HG03103 (cell line): Measurements from ENCODE around the gene HMCN2.

Experiments
- ATAC-seq: cut with Tn5 transposase; IDR thresholded peaks from one replicate; pipeline ENCODE4 v1.9.1; 2021; ENCODE audit warnings: low read depth; ENCODE audit not compliant: unreplicated experiment

The HMCN2 gene

DNA sequence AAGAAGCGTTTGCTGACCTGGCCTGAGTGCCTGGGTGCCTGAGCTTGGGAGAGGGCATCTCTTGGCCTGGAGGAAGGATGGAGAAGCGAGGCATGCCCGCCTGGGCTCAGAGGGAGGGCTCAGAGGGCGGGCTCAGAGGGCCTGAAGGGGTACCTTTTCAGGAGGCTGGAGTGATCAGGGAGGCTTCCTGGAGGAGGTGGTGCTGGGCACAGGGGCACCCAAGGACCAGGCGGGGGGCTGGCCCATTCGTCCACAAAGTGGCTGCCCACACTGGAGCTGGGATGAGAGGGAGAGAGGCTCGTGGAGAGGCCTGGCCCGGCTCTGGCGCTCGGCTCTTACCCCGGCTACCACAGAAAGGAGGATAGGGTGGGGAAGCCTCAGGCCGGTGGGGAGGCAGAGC lies 212.0 kb downstream of the HMCN2 start:
- ATAC-seq, result no peak

DNA sequence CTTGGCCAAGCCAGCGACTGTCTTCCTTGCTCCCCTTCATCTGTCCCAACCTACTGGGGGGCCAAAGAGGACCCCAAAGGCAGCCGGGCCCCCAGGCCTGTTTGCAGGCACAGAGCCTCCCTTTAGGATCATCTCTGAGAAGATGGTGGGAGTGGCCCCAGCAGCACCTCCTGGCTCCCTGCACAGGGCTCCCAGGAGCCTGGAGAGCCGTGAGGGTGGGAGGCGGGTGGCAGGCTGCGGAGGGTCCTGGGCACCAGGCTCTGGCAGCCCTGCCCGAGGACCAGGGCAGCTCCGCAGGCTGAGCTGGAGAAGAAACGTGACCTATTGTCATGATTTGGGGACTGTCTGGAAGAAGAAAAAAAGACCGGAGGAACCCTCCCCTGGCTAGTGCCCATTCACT lies 212.6 kb downstream of the HMCN2 start:
- no peak for ATAC-seq

DNA sequence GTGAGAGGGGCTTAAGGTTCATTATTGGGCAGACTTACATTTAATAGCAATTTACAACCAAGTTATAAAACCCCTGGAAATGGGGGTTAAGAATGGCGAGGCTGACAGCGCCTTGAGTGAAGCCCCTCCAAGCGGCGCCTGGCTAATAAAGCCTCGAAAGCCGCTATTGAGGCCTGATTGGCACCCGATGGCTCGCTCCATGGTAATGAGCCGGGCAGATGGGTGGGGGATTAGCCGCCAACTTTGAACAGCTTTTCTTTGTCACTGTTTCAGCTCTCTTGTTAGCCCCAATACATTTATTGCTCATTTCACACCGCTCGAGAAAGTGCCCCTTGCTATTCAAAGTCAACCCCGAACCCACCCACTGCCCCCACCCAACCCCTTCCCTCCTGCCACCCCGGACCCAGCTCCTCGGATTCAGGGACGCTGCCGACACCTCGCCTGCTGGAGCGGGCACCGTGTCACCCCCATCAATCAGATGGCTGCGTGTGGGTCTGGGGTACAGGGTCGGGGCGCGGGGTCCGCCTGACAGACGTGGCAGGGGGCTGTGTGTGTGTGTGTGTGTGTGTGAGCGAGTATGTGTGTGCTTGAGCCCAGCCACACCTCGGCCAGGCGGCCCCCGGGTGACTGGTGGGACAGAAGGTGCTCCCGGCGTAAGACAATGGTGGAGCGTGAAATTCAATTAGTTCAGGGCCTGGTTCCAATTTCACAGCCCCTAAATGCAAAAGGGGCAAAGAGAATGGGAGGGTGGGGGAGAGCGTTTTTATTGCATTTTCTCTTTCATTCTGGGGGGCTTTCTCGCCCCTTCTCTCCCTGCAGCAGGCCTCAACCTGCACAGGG lies 213.4 kb downstream of the HMCN2 start:
- ATAC-seq, result no peak

DNA sequence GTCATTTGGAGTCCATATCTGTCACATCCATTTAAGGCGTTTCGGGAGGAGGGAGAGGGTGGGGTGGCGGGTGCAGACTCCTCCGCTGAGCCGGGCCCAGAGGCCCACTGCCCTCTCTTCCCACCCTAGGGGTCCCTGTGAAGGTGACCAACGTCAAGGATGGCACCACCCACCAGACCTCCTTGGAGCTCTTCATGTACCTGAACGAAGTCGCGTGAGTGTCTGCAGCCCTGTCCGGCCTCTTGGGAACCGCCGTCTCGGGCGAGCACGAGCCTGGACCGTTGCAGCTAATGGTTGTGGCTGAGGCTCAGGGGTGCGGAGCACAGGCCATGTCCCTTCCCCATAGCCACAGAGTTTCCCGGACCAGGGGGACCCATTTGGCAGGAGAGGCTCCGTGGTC lies 214.0 kb downstream of the HMCN2 start:
- no peak for ATAC-seq

DNA sequence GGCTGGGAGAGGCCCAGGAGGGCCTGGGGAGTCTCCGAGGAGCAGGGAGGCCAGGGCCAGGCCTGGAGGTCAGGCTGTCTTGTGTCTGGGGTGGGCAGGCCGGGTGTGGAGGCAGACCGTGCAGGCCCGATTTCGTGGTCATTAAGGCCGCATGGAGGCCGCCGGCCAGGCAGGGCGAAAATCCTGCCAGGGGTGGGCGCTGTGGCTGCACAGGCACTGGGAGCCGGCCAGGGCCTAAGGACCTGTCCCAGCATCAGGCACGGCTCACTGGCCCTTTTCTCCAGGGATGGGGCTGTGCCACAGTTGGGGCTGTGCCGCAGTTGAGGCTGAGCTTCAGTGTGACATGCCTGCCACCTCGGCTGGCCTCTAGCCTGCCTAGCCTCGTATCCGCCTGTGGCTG lies 215.1 kb downstream of the HMCN2 start:
- ATAC-seq, result no peak

DNA sequence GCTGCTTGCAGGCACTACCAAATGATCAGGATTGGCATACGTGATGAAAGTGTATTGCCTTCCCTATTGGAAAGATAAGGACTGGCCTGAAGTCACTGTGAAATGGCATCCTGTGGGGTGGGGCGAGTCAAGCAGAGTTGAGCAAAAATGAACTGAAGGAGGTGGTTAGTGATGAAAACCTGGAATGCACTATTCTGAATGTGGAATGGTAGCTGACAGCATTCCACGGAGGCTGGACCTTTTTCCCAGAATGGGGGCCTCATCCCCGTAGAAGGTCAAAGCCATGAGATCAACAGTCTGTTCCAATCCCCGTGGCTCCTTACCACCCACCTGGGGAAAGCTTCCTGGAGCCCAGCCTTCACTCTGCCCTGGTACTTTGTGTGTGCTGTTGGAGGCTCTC lies 216.9 kb downstream of the HMCN2 start:
- no peak for ATAC-seq

DNA sequence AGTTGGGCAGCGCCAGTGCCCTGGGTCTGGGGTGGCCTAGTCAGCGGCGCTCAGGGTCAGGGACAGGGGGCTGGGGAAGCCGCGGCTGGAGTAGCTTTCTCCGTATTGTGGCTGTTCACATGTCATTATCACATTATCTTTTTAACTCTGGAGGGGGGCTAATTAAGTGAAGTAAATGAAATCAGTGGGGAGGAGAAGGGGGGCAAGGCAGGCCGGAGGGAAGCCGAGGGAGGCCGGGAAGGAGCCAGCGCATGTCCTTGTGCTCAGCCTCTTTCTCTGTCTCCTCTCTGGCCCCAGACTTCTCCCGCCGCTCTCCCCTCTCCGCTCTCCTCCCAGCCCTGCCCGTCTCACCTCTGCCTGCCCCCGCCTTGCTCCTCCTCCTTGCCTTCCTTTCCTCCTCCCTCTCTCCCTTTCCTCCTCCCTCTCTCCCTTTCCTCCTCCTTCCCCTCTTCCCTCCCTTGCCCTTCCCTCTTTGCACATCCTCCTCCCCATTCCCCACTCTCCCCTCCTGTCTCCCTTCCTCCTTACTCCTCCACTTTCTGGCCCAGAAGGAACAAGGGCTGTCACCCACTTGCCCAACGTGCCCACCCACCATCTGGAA lies 217.9 kb downstream of the HMCN2 start:
- no peak for ATAC-seq
